HG03066 (cell line): ENCODE data around the gene LY6G6C.
"Not testable (repeated sequence)": the region's sequence is repeated elsewhere in the genome, so short reads cannot be mapped to it uniquely, and the experiment has no call there.

Source experiments
- ATAC-seq: cut with Tn5 transposase; IDR thresholded peaks from one replicate; pipeline ENCODE4 v1.9.1; 2021; ENCODE audit warnings: low read depth; ENCODE audit not compliant: unreplicated experiment

The LY6G6C gene

DNA sequence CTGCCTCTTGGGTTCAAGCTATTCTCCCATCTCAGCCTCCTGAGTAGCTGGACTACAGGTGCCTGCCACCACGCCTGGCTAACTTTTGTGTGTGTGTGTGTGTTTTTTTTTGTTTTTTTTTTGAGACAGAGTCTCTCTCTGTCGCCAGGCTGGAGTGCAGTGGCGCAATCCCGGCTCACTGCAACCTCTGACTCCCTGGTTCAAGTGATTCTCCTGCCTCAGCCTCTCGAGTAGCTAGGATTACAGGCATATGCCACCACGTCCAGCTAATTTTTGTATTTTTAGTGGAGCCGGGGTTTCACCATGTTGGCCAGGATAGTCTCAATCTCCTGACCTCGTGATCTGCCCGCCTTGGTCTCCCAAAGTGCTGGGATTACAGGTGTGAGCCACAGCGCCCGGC is 12.4 kb downstream of the LY6G6C start:
- not testable (repeated sequence) for ATAC-seq

- no peak for ATAC-seq
These were observed 13.3 kb downstream of the LY6G6C start for GRCh38 chr6:31708224-31708623.

- no peak for ATAC-seq
These were observed 13.8 kb downstream of the LY6G6C start for GRCh38 chr6:31707701-31708100.

GRCh38 chr6:31706599-31706998 is 14.9 kb downstream of the LY6G6C start, which contains the start of gene LY6G6F:
TSS of gene LY6G6F (plus strand) at chr6:31706866. CDS start at chr6:31706907, 41 bp downstream.
- no peak for ATAC-seq

DNA sequence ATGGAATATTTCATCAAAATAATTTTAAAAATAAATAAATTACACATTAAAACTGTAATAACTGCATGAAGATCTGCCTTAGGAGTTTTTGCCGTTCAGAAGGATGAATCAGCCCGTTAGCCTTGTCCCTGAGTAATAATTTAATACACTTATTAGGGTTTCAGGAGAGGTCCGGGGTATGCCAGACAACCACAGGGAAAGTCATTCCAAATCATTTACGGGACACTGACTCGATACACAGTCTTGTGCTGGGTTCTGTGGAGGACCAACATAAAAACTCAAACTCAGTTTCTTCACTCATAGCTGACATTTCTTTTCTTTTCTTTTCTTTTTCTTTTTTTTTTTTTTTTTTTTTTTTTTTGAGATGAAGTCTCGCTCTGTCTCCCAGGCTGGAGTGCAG is 15.6 kb downstream of the LY6G6C start:
- ATAC-seq: no peak

DNA sequence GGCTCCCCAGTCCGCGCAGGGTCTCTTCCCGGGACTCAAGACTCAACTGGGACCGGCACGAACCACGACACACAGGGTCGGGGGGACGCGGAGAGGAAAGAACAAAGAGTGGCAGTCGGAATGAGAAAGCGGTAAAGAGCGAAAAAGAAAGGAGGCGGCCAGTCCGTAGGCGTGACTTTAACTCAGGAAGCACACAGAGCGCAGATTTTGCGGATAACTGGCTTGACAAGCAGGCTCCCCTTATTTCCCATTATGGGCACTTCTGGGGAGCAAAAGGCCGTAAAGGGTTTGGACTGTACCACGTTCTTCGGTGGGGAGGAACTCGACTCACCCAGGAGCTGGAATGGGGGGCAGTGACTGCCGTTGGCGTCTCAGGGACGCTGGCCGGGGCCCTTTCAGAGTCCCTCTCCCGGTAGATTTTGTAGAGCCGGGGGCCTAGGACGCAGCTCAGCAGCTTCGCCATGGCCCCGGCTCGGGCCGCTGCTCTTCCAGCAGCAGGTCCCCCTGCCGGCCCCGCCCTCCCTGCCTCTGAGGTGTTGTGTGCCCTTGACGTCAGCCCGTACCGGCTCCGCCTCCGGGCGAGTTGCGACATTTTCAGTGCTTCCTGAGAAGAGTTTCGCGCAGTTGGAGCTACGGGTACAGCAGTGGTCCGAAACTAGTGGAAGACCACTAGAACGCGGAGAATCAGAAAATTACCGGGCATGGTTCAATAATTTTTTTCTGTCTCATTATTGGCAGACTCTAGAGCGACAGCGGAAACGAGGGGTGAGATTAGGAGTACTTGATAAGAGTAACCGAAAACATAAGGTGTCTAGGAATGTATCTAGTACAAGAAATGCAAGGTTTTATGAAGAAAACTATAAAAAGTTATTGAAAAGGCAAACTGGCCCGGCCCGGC is 18.5 kb downstream of the LY6G6C start, which contains the start of gene ABHD16A:
TSS of gene ABHD16A (minus strand) at position 506 of the 898 bp plus-strand sequence. CDS start at position 463, 43 bp downstream.
- ATAC-seq: peak; percentile 84

- no peak for ATAC-seq
These were observed 19.1 kb downstream of the LY6G6C start for GRCh38 chr6:31702405-31702818.

- no peak for ATAC-seq
These were observed 19.7 kb downstream of the LY6G6C start for GRCh38 chr6:31701666-31702404.

DNA sequence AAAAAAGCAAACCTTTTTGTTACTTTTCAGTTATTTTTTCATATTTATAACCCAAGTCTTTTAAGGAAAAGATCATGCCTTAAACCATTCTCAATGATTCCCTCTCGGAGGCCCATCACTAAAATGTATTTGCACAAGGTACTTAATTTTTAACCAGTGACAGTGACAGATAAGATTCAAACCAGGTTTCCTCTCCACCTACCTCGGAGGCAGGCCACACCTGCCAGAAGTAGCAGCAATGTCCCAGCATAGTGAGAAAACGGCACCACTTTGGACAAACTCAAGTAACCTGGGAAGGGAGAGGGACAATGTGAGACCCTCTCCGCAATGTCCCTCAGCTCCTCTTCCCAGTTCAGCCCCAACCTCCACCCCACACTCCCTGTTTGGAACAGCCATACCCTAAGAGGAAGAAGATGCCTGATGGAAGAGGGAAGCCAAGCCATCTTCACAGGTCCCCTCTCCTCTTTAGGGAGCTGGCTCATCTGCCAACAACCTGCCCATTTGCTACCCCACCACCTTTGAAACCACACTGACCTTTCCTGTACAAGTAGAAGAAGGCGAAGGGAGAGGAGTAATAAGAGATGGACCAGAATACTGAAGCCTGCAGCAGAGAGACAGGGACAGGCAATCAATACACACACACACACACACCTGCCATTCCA is 20.7 kb downstream of the LY6G6C start:
- no peak for ATAC-seq

DNA sequence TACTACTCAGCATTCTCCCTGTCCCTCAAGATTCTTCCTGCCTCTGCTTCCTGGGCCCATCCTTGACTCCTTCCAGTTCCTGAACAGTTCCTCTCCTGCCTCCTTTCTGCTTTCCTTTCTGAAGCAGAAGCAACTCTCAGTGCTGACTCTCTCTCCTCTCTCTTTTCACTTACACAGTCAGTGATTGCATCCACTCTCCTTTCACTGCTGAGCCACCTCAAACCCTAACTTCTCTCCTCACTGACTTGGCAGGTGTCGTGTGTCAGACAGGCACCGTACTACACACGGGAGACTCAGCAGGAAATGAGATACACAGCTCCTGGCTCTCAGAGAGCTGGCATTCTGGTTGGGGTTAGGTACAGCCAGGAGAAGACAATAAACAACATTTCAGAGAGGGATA is 24.0 kb downstream of the LY6G6C start:
- no peak for ATAC-seq

- no peak for ATAC-seq
These were observed 28.0 kb downstream of the LY6G6C start for GRCh38 chr6:31693535-31693934.

DNA sequence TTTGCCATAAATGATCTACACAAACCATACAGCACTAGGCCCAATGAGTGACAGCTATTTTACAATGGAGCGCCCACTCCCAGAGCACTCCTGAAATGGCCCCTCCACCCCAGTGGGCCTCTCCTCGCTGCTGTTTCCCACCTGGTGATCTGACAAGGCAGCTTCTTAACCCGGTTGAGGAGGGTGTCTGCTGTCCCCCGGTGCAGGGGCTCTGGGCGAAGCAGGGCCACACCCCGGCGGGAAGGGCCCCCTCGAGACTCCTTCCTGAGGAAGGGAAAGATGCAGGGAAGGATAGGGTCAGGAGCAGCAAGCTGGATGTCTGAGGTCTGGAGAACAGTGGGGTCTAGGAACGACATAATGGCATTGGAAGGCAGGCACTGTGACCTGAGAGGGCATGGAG is 28.7 kb downstream of the LY6G6C start:
- no peak for ATAC-seq

- ATAC-seq: no peak
These were observed 29.2 kb downstream of the LY6G6C start for GRCh38 chr6:31692353-31692752.

DNA sequence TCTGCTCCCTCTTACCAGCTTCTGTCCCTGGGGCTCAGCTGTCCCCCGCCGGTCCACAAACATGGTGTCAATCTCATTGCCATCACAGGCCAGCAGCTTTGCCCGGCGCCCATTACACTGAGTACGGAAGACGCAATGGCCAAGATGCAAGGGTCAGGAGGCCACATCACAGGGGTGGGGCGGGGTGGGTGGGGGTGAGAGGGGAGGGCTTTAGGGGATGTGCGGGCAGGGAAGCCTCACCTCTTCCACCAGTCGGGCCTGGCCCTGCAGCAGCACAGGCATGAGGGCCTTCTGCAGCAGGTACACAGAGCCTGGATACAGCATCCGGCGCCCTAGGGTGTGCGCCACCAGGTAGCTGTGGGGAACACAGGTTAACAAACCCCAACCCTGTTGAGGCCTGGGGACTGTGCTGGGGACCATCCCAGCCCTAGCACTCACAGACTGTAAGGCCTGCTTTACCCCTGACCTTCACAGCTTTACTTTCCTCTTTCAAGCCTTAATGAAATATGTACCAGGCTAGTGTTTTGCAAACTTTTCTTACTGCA is 29.9 kb downstream of the LY6G6C start:
- no peak for ATAC-seq

DNA sequence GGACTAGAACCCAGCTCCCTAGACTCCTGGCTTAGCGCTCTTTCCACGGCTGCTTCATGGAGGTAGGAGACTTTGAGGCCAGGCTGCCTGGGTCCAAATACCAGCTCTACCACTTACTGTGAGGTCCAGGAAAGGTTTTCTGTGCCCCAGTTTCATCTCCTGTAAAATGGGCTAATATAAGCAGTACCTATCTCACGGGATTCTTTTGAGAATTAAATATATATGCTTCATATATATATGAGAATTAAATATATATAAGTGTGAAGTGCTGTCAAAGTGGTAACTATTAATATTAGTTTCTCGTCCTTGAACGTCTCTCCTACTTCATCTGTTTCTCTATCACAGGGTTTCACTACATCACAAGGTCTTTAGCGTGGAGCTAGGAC is 30.5 kb downstream of the LY6G6C start:
- no peak for ATAC-seq

- no peak for ATAC-seq
These were observed 31.1 kb downstream of the LY6G6C start for GRCh38 chr6:31690231-31691077.

GRCh38 chr6:31689249-31690110 is 32.1 kb downstream of the LY6G6C start:
- ATAC-seq: no peak

GRCh38 chr6:31687860-31688693 is 33.5 kb downstream of the LY6G6C start:
- ATAC-seq: no peak
